Stimulated activated CD4-positive, alpha-beta T cell treated with anti-CD3 and anti-CD28 coated beads, Interleukin-2, amount 100 ng/mL, for 48 hours (primary cell): ENCODE results near the gene P4HA1.
"Not testable (repeated sequence)": the region's sequence is repeated elsewhere in the genome, so short reads cannot be mapped to it uniquely, and the experiment has no call there.

ENCODE experiments used
- DNase-seq, 2 donors: peaks; one replicate each; pipeline ENCODE4 v3.0.0-alpha.2; 2020

P4HA1 gene

DNA sequence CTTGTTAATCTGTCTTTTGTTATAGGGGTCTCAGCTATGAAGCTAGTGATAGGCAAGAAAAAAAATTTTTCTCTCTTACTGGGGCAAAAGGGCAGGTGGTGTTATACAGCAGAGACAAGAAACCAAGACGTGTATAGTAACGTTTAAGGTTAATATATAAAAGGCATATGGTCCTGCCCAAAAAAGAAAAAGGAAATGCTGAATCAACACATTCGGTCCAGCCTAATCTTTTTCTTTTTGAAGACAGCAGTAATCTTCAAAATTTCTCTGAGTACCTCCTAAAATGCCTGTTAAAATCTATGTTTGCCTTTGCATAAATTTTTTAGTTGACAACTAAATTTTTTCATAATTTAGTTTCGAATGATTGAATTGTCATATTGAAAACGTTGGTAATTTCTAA, 54.5 kb downstream of the P4HA1 start:
- no peak for DNase-seq

DNA sequence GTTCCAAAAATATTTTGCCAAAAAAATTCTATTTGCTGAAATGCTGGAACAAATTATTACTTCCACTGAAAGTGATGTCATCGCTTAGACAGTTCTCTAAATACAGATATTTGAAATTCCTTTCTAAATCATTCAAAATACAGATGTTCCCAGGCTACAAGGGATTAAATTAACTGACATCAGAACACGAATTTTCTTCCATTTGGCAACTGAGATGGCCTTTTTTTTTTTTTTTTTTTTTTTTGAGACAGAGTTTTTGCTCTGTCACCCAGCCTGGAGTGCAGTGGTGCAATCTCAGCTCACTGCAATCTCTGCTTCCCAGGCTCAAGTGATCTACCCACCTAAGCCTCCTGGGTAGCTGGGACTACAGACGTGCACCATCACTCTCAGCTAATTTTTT, 57.0 kb downstream of the P4HA1 start:
- no peak for DNase-seq

DNA sequence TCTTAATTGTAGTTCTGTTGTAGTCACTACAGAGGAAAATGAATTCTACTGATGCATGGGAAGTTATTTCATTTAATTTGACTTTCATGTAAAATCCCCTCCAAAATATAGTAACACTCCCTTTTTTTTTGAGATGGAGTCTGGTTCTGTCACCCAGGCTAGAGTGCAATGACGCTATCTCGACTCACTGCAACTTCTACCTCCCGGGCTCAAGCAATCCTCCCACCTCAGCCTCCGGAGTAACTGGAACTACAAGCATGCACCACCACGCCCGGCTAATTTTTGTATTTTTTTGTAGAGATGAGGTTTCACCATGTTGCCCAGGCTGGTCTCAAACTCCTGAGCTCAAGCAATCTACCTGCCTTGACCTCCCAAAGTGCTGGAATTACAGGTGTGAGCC, 60.4 kb downstream of the P4HA1 start:
- not testable (repeated sequence) for DNase-seq

DNA sequence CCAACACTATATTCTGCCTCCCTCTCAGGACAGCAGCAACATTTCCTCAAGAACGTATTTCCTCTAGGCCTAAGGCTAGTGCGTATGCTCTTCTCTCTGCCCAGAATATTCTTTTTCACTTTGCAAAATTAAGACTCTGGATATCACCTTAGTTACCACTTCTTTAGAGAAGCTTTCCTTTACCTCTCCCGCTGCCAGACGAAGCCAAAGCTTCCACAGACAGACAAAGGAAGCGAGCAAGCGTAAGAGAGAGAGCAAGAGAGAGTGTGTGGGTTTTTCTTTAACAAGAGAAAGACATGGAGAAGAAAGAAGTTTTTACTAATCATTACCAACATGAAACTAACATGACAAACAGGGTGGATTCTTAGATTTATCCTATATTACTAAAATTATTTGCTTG, 64.1 kb downstream of the P4HA1 start:
- no peak for DNase-seq

DNA sequence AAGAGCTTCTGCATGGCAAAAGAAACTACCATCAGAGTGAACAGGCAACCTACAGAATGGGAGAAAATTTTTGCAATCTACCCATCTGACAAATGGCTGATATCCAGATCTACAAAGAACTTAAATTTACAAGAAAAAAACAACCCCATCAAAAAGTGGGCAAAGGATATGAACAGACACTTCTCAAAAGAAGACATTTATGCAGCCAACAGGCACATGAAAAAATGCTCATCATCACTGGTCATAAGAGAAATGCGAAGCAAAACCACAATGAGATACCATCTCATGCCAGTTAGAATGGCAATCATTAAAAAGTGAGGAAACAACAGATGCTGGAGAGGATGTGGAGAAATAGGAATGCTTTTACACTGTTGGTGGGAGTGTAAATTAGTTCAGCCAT, 70.0 kb downstream of the P4HA1 start:
- DNase-seq = not testable (repeated sequence)

DNA sequence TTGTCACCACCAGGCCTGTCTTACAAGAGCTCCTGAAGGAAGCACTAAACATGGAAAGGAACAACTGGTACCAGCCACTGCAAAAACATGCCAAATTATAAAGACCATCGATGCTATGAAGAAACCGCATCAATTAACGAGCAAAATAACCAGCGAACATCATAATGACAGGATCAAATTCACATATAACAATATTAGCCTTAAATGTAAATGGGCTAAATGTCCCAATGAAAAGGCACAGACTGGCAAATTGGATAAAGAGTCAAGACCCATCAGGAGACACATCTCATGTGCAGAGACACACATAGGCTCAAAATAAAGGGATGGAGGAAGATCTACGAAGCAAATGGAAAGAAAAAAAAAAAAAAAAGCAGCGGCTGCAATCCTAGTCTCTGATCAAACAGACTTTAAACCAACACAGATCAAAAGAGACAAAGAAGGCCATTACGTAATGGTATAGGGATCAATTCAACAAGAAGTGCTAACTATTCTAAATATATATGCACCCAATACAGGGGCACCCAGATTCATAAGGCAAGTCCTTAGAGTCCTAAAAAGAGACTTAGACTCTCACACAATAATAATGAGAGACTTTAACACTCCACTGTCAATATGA, 73.1 kb downstream of the P4HA1 start:
- not testable (repeated sequence) for DNase-seq

DNA sequence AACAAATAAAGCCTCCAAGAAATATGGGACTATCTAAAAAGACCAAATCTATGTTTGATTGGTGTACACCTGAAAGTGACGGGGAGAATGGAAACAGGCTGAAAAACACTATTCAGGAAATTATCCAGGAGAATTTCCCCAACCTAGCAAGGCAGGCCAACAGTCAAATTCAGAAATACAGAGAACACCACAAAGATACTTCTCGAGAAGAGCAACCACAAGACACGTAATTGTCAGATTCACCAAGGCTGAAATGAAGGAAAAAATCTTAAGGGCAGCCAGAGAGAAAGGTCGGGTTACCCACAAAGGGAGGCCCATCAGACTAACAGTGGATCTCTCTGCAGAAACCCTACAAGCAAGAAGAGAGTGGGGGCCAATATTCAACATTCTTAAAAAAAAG, 73.7 kb downstream of the P4HA1 start:
- DNase-seq = not testable (repeated sequence)

DNA sequence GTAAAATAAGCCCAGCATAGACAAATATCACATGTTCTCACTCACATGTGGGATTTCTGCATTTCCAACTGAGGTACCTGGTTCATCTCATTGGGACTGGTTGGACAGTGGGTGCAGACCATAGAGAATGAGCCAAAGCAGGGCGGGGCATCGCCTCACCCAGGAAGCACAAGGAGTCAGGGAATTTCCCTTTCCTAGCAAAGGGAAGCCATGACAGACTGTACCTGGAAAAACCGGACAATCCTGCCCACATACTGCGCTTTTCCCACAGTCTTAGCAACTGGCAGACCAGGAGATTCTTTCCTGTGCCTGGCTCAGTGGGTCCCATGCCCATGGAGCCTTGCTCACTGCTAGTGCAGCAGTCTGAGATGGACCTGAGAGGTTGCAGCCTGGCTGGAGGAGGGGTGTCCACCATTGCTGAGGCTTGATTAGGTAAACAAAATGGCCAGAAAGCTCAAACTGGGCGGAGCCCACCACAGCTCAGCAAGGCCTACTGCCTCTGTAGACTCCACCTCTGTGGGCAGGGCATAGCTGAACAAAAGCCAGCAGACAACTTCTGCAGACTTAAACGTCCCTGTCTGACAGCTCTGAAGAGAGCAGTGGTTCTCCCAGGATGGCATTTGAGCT, 75.0 kb downstream of the P4HA1 start:
- DNase-seq = not testable (repeated sequence)

DNA sequence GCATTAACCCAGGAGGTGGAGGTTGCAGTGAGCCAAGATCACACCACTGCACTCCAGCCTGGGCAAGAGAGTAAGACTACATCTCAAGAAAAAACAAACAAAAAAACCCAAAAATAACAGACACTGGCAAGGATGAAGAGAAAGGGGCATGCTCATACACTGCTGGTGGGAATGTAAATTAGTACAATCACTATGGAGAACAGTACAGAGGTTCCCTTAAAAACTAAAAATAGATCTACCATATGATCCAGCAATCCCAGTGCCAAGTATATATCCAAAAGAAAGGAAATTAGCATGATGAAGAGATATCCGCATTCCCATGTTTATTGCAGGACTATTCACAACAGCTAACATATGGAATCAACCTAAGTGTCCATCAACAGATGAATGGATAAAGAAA, 75.6 kb downstream of the P4HA1 start:
- DNase-seq = no peak

DNA sequence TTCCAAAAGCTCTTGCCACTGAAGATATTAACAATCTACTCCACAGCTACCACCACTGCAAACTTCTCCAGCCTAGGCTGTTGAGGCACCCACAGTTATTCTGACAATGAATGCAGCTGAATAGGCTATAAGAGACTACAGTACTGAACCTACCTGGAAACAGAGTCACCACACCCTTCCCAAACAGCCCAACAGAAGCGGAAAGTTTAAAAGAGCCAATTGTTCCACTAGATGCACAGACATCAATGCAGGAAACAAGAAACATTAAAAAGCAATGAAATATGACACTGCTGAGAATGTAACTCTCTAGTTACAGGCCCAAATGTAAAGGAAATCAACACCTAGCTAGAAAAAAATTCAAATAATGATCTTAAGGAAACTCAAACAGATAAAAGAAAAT, 77.6 kb downstream of the P4HA1 start:
- DNase-seq = no peak

DNA sequence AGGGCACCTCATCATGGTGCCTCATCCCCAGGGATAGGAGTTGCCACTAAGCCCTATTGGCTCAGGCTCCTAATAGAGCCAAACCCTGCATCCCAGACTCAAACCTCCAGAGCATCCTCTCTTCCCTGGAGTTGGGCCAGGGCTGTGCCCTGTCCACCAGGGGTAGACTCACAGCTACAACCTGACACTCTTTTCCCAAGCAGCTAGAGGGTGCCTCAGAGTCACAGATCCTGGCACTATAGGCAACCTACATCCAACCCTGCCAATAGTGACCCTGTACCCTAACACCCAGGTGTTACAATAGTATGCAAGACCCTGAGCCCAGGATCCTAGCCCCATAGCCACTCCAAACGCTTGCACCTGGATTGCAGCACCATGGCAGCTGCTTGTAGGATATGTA, 78.0 kb downstream of the P4HA1 start:
- no peak for DNase-seq

DNA sequence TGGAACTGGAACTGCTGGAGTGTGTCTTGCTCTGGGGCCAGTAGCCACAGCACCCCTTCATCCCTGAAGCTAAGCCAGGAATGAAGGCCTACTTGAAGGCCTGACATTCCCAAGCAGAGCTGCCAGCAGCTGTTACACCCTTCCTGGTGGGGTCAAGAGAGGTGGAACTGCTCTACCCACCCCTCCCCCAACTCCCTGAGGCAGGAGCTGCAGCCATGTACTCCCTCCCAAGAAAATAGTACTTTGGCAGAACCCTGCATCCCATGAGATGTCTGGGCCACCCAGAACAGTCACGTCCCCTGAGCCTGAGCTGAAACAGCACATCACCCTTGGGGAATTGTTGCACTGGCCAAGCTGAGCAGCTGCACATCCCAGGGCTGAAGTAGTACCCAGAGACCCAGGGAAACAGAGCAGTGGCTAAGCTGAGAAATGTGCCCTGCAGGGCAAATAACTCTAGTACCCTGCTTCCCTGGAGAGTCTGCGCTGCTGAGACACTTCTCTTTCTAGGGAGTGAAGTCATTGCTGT, 78.6 kb downstream of the P4HA1 start:
- no peak for DNase-seq

DNA sequence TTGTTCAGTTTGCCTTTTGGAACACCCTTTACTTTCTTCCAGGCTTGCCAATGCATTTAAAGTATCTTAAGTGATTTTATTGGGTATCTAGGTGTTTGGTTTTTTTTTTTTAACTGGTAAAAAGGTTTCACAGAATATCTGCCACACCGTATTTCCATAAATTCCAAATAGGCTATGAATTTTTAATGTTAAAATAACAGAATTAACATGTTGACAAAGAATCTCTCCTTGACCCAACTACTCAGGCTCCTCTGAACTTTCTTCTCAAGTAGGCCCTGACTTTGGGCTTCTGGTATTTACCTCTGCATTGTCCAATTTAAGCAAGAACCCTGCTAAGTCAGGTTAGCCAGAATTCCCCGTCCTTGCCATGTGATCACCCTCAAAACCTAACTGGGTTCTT, 80.9 kb downstream of the P4HA1 start:
- DNase-seq = no peak

DNA sequence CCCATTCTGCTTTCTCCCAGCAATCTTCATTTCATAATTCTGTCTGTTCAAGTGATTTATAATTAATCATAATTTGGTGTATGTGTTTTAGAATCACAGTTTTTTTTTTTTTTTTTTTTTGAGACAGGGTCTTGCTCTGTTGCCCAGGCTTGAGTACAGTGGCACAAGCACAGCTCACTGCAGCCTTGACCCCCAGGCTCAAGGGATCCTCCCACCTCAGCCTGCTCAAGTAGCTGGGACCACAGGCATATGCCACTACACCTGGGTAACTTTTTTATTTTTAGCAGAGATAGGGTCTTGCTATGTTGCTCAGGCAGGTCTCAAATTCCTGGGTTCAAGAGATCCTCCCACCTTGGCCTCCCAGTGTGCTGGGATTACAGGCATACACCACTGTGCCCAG, 92.8 kb downstream of the P4HA1 start:
- no peak for DNase-seq

DNA sequence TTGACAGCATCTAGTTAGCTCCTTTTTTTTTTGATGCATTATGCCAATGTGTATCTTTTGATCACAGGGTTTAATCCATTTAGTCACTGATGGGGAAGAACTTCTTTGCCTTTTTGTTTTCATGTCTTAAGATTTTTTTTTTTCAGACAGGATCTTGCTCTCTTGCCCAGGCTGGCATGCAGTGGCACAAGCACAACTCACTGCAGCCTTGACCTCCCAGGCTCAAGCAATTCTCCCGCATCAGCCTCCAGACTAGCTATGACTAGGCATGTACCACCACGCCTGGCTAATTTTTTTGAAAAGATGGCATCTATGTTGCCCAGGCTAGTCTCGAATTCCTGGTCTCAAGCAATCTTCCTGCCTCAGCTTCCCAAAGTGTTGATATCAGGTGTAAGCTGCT, 95.7 kb downstream of the P4HA1 start:
- no peak for DNase-seq

DNA sequence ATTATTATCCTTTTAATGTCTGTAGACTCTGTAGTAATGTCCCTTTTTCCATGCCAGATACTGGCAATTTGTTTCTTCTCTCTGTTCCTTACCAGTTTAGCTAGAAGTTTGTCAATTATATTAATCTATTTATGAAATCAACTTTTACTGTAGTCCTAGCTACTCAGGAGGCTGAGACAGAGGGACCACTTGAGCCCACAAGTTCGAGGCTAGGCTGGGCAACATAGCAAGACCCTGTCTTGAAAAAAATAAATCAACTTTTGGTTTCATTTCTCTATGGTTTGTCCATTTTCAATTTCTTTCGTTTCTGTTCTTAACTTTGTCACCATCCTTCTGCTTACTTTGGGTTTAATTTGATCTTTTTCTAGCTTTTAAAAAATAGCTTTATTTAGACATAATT, 99.6 kb downstream of the P4HA1 start:
- DNase-seq = no peak

DNA sequence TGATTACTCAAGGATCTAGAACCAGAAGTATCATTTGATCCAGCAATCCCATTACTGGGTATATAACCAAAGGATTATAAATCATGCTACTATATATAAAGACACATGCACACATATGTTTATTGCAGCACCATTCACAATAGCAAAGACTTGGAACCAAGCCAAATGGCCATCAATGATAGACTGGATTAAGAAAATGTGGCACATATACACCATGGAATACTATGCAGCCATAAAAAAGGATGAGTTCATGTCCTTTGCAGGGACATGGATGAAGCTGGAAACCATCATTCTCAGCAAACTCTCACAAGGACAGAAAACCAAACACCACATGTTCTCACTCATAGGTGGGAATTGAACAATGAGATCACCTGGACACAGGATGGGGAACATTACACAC, 101.2 kb downstream of the P4HA1 start:
- not testable (repeated sequence) for DNase-seq

DNA sequence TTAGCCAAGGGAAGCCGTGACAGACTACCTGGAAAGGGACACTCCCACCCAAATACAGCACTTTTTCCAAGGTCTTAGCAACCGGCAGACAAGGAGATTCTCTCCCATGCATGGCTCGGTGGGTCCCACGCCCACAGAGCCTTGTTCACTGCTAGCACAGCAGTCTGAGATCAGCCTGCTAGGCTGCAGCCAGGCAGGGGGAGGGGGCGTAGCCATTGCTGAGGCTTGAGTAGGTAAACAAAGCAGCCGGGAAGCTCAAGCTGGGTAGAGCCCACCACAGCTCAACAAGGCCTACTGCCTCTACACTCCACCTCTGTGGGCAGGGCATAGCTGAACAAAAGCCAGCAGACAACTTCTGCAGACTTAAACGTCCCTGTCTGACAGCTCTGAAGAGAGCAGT, 106.9 kb downstream of the P4HA1 start:
- DNase-seq = not testable (repeated sequence)

DNA sequence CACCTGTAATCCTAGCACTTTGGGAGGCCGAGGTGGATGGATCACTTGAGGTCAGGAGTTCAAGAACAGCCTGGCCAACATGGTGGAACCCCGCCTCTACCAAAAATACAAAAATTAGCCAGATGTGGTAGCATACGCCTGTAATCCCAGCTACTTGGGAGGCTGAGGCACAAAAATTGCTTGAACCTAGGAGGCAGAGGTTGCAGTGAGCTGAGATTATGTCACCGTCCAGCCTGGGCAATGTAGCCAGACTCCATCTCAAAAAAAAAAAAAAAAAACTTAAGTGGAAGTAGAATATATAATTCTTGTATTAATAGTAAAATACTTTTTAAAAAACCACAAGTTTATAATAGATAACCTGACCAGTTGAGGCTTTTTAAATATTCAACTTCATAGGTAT, 112.0 kb downstream of the P4HA1 start:
- not testable (repeated sequence) for DNase-seq

DNA sequence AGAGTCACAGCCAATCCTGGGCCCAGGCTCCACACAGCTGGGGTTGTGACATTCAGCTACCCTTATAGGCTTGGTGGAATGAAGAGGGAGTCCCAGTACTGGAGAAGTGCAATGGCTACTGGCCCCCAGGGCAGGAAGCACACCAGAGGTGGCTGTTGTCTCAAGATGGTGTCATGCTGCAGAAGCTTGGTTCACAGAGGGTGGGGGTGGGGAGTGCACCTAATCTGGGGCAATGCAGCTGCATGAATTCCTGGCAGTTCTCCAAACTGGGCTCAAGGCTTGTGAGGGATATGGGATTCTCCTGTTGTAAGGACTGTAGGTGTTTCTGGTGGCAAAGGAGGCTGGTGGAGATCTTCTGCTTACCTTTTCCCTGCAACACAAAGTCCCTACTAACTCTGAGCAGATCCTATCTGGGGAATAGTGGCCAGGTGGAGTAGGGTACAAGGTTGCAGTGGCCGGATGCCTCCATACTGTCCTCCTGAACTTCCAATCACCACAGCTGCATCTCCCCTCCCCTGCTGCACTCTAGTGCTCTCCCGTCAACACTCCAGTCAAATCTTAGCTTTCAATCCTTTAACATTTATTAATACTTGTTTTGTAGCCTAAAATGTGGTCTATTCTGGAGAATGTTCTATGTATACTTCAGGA, 114.7 kb downstream of the P4HA1 start:
- no peak for DNase-seq

DNA sequence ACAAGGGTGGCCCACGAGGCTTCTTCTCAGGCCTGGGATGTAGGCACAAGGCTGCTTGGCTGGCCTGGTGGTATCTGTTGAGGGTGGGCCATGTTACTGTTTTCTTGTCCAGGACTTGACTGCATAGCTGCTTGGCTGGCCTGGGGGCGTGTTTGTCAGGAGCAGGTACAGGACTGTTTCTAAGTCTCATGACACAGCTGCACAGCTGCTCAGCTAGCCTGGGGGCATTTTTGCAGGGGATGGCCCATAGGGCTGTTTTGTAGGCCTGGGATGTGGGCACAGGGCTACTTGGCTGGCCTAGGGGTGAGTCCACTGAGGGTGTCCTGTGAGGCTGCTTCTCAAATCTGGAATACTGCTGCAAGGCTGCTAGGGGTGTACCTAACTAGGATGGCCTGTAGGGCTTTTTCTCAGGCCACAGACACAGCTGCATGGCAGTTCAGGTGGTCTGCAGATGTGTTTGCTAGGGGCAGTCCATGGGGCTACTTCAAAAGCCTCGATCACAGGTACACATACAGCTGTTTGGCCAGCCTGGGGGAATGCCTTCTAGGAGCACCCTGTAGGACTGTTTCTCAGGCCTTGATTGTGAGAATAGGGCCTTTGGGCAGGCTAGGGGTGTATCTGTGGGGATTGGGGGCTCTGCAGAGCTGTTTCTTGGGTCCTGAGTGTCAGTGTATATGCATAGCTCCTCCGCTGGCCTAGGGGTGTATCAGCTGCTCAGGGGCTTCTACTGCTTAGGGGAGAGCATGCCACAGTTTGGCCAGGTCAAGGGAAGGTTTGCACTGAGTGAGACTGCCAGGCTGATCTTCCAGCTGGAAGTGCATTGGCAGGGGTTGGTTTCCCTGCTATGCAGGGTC, 115.4 kb downstream of the P4HA1 start:
- no peak for DNase-seq

DNA sequence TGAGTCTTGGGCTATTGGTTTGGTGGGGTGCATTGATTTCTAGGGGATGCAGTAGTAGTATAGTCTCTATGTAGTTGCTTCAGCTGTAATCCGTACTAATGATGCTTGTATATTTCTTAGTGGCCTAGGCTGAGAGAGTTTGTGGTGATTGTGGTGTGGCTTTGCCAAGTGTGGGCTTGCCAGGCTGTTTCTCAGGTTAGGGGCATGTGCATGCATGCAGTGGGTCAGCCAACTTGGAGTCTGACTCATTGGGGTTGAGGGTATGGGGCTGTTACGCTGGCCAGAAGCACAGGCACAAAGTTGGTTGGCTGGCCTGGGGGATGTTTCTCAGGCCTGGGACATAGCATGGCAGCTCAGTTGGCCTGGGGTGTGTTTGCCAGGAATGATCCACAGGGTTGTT, 116.3 kb downstream of the P4HA1 start:
- DNase-seq = no peak

DNA sequence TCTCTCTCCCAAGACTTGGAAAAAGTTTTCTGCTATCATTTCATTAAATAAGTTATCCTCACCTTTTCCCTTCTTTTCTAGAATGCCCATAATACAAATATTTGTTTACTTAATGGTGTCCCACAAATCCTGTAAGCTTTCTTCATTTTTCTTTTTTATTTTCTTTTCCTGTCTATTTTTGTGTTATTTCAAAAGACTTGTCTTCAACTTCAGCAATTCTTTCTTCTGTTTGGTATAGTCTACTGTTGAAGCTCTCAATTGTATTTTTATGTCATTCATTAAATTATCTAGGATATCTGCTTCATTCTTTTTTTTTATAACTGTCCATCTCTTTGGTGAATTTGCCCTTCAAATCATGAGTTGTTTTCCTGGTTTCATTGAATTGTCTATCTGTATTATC, 117.0 kb downstream of the P4HA1 start:
- no peak for DNase-seq
